GM23338 (cell line): Measurements from ENCODE around the gene APOL3. TPM values are rescaled to one million over a fixed set of nuclear protein-coding genes. Genes with fewer than 3 reads are reported as not detected.

ENCODE experiments used
- ATAC-seq: fragments of 200-7000 bp; cut with Tn5 transposase; 3 replicates; pipeline ENCODE4 v1.9.1; 2020
- DNase-seq: peaks from one replicate; pipeline ENCODE4 v3.0.0-alpha.2; 2015; ENCODE audit warnings: low spot score
- H2AFZ ChIP-seq: fragments of 200-600 bp; sonication (generic); 2 replicates; pipeline ENCODE4 v1.8.0; 2016; ENCODE audit warnings: antibody characterized with exemption, mild to moderate bottlenecking, moderate library complexity
- H3F3A ChIP-seq: fragments of 200-600 bp; sonication (generic); replicated peaks from 2 replicates; pipeline ENCODE4 v1.8.0; 2017; ENCODE audit warnings: antibody characterized with exemption, mixed run types, low read depth
- H3K27ac ChIP-seq: fragments of 200-600 bp; sonication (generic); 2 replicates; pipeline ENCODE4 v1.6.1; 2016; ENCODE audit warnings: low read depth
- H3K27me3 ChIP-seq: fragments of 200-600 bp; sonication (generic); 2 replicates; pipeline ENCODE4 v1.8.0; 2016; ENCODE audit warnings: mild to moderate bottlenecking, mixed run types, moderate library complexity; ENCODE audit not compliant: insufficient read depth
- H3K36me3 ChIP-seq: fragments of 200-600 bp; sonication (generic); 2 replicates; pipeline ENCODE4 v1.8.0; 2016; ENCODE audit warnings: mild to moderate bottlenecking; ENCODE audit not compliant: insufficient read depth
- H3K4me1 ChIP-seq: fragments of 200-600 bp; sonication (generic); 2 replicates; pipeline ENCODE4 v1.8.0; 2016; ENCODE audit warnings: mild to moderate bottlenecking, moderate library complexity; ENCODE audit not compliant: insufficient read depth
- H3K4me2 ChIP-seq: fragments of 200-600 bp; sonication (generic); 2 replicates; pipeline ENCODE4 v1.7.1; 2017; ENCODE audit warnings: mixed run types
- H3K4me3 ChIP-seq: fragments of 200-600 bp; sonication (generic); 2 replicates; pipeline ENCODE4 v1.6.1; 2016; ENCODE audit warnings: mixed run types
- H3K79me2 ChIP-seq: fragments of 200-600 bp; sonication (generic); replicated peaks from 2 replicates; pipeline ENCODE4 v1.8.0; 2017; ENCODE audit warnings: mild to moderate bottlenecking; ENCODE audit not compliant: insufficient read depth
- H3K9me2 ChIP-seq: fragments of 200-600 bp; sonication (generic); 2 replicates; pipeline ENCODE4 v1.8.0; 2017; ENCODE audit not compliant: insufficient read depth
- H4K20me1 ChIP-seq: fragments of 200-600 bp; sonication (generic); replicated peaks from 2 replicates; pipeline ENCODE4 v1.8.0; 2017; ENCODE audit warnings: mild to moderate bottlenecking; ENCODE audit not compliant: insufficient read depth
- H3K27ac Mint-ChIP-seq: 2 replicates; pipeline ENCODE4 v1.8.0; 2020; ENCODE audit warnings: inconsistent platforms, mild to moderate bottlenecking, moderate library complexity, mixed read lengths
- H3K27me3 Mint-ChIP-seq: 3 replicates; pipeline ENCODE4 v1.8.0; 2022; ENCODE audit warnings: low read depth, mild to moderate bottlenecking, moderate library complexity, mixed read lengths, inconsistent platforms; ENCODE audit not compliant: insufficient read depth, poor library complexity
- H3K36me3 Mint-ChIP-seq: 3 replicates; pipeline ENCODE4 v1.8.0; 2021; ENCODE audit warnings: low read depth, mild to moderate bottlenecking, inconsistent platforms, moderate library complexity, mixed read lengths
- H3K4me1 Mint-ChIP-seq: 3 replicates; pipeline ENCODE4 v1.8.0; 2020; ENCODE audit warnings: mild to moderate bottlenecking, inconsistent platforms, mixed read lengths
- H3K4me3 Mint-ChIP-seq: 3 replicates; pipeline ENCODE4 v1.8.0; 2021; ENCODE audit warnings: moderate library complexity, mild to moderate bottlenecking, inconsistent platforms, mixed read lengths
- H3K9me3 Mint-ChIP-seq: 3 replicates; pipeline ENCODE4 v1.8.0; 2020; ENCODE audit warnings: moderate library complexity, mild to moderate bottlenecking, inconsistent platforms, mixed read lengths
- CREB1 ChIP-seq: fragments of 250-450 bp; sonication (Bioruptor Pico); IDR thresholded peaks from 2 replicates; pipeline ENCODE4 v1.5.0; 2020; ENCODE audit warnings: low read depth, mild to moderate bottlenecking, moderate library complexity
- EZH2phosphoT487 ChIP-seq: fragments of 200-600 bp; sonication (generic); IDR thresholded peaks from one replicate; pipeline ENCODE4 v1.8.1; 2018; ENCODE audit warnings: antibody characterized with exemption; ENCODE audit not compliant: unreplicated experiment
- POLR2AphosphoS5 ChIP-seq: IDR thresholded peaks from 2 replicates; pipeline ENCODE4 v1.6.1; 2016; ENCODE audit warnings: antibody characterized with exemption, low read depth
- ZNF114 ChIP-seq: fragments of 250-450 bp; sonication (Bioruptor Pico); IDR thresholded peaks from 2 replicates; pipeline ENCODE4 v1.5.0; 2020; ENCODE audit warnings: mild to moderate bottlenecking, moderate library complexity
- polyA plus RNA-seq: library from polyadenylated mRNA; unstranded; fragments of >200 nt; fragmentation: Nextera tagmentation; extraction: Ambion mirVana; gene quantifications from 2 replicates; pipeline ENCODE4 v1.2.1, GENCODE V29; 2016
- total RNA-seq: library from RNA; depleted of rRNA; stranded (reverse); fragments of >200 nt; shearing (Covaris generic); gene quantifications from 2 replicates; pipeline ENCODE4 v1.2.3, GENCODE V29; 2014
- TF ChIP-seq, protein P1 (sequence below): fragments of 250-450 bp; sonication (Bioruptor Pico); IDR thresholded peaks from 2 replicates; pipeline ENCODE4 v1.5.0; 2020; ENCODE audit warnings: mild to moderate bottlenecking, moderate library complexity
- TF ChIP-seq, protein P2 (sequence below), 2 experiments: fragments of 200-600 bp in 1 of 2; sonication (generic) in 1 of 2; conservative IDR thresholded peaks; 2 replicates each; pipeline versions ENCODE4 v1.5.1 to v1.6.1; 2016 to 2017; ENCODE audit warnings: antibody characterized with exemption in 2 of 2, low read depth in 2 of 2, mild to moderate bottlenecking in 2 of 2, moderate library complexity in 1 of 2
- TF ChIP-seq, protein P3 (sequence below): IDR thresholded peaks from one replicate; pipeline ENCODE4 v1.6.1; 2018; ENCODE audit warnings: antibody characterized with exemption; ENCODE audit not compliant: unreplicated experiment

APOL3 gene
- total and polyA plus RNA-seq, 2 experiments from 2014 or later = not detected

DNA sequence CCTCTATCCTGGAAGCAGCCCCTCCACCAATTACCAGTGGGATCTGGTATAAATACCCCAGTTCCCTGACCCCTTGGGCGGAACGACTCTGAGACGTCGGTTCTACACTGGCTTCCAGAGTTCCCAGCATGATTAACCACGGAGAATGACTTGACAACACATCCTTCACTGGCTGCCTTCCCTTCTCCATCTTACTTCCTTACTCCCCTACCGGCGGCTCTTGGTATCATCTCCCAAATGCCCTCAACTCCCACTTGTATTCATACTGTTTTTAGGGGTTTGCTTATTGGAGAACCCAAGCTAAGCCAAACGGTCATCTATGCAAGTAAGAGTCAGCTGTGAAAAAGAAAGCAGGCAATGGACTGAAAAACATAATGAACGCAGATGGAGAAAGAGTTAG lies 56.1 kb downstream of the APOL3 start:
- H3K27me3 ChIP-seq = no peaks in the 10 kb centered on the region
- H3K36me3 ChIP-seq = no peaks in the 10 kb centered on the region
- no peaks in the 10 kb centered on the region for H3K36me3 Mint-ChIP-seq
- H3K4me3 ChIP-seq = no peak overlapping the region
- no peaks in the 10 kb centered on the region for H4K20me1 ChIP-seq
- TF ChIP-seq, protein P1, sequence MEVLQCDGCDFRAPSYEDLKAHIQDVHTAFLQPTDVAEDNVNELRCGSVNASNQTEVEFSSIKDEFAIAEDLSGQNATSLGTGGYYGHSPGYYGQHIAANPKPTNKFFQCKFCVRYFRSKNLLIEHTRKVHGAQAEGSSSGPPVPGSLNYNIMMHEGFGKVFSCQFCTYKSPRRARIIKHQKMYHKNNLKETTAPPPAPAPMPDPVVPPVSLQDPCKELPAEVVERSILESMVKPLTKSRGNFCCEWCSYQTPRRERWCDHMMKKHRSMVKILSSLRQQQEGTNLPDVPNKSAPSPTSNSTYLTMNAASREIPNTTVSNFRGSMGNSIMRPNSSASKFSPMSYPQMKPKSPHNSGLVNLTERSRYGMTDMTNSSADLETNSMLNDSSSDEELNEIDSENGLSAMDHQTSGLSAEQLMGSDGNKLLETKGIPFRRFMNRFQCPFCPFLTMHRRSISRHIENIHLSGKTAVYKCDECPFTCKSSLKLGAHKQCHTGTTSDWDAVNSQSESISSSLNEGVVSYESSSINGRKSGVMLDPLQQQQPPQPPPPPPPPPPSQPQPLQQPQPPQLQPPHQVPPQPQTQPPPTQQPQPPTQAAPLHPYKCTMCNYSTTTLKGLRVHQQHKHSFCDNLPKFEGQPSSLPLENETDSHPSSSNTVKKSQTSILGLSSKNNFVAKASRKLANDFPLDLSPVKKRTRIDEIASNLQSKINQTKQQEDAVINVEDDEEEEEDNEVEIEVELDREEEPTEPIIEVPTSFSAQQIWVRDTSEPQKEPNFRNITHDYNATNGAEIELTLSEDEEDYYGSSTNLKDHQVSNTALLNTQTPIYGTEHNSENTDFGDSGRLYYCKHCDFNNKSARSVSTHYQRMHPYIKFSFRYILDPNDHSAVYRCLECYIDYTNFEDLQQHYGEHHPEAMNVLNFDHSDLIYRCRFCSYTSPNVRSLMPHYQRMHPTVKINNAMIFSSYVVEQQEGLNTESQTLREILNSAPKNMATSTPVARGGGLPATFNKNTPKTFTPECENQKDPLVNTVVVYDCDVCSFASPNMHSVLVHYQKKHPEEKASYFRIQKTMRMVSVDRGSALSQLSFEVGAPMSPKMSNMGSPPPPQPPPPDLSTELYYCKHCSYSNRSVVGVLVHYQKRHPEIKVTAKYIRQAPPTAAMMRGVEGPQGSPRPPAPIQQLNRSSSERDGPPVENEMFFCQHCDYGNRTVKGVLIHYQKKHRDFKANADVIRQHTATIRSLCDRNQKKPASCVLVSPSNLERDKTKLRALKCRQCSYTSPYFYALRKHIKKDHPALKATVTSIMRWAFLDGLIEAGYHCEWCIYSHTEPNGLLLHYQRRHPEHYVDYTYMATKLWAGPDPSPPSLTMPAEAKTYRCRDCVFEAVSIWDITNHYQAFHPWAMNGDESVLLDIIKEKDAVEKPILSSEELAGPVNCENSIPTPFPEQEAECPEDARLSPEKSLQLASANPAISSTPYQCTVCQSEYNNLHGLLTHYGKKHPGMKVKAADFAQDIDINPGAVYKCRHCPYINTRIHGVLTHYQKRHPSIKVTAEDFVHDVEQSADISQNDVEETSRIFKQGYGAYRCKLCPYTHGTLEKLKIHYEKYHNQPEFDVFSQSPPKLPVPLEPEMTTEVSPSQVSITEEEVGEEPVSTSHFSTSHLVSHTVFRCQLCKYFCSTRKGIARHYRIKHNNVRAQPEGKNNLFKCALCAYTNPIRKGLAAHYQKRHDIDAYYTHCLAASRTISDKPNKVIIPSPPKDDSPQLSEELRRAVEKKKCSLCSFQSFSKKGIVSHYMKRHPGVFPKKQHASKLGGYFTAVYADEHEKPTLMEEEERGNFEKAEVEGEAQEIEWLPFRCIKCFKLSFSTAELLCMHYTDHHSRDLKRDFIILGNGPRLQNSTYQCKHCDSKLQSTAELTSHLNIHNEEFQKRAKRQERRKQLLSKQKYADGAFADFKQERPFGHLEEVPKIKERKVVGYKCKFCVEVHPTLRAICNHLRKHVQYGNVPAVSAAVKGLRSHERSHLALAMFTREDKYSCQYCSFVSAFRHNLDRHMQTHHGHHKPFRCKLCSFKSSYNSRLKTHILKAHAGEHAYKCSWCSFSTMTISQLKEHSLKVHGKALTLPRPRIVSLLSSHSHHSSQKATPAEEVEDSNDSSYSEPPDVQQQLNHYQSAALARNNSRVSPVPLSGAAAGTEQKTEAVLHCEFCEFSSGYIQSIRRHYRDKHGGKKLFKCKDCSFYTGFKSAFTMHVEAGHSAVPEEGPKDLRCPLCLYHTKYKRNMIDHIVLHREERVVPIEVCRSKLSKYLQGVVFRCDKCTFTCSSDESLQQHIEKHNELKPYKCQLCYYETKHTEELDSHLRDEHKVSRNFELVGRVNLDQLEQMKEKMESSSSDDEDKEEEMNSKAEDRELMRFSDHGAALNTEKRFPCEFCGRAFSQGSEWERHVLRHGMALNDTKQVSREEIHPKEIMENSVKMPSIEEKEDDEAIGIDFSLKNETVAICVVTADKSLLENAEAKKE (CRISPR knock-in tag) = no peak
- TF ChIP-seq, protein P2, sequence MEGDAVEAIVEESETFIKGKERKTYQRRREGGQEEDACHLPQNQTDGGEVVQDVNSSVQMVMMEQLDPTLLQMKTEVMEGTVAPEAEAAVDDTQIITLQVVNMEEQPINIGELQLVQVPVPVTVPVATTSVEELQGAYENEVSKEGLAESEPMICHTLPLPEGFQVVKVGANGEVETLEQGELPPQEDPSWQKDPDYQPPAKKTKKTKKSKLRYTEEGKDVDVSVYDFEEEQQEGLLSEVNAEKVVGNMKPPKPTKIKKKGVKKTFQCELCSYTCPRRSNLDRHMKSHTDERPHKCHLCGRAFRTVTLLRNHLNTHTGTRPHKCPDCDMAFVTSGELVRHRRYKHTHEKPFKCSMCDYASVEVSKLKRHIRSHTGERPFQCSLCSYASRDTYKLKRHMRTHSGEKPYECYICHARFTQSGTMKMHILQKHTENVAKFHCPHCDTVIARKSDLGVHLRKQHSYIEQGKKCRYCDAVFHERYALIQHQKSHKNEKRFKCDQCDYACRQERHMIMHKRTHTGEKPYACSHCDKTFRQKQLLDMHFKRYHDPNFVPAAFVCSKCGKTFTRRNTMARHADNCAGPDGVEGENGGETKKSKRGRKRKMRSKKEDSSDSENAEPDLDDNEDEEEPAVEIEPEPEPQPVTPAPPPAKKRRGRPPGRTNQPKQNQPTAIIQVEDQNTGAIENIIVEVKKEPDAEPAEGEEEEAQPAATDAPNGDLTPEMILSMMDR (conservative IDR thresholded peaks at IDR 0.05; ENCODE audit: low read depth in 2 of 2) = peak; percentile 35 to 48
- H3K4me2 ChIP-seq = no peak overlapping the region
- no peaks in the 10 kb centered on the region for H3K4me1 ChIP-seq
- H3K9me2 ChIP-seq = no peaks in the 10 kb centered on the region
- H3K4me1 Mint-ChIP-seq = peaks cover 5% of the 10 kb centered on the region; the same call in 2 of the 3 replicates
- peaks cover 5% of the 10 kb centered on the region for H3K9me3 Mint-ChIP-seq
- no peak overlapping the region for H3K4me3 Mint-ChIP-seq
- ATAC-seq = peak; percentile 70
- H2AFZ ChIP-seq = peak overlapping the region; percentile 61; the same call in 1 of the 2 replicates
- H3K27me3 Mint-ChIP-seq = peaks cover 3% of the 10 kb centered on the region
- H3K27ac Mint-ChIP-seq = no peak overlapping the region; the same call in 1 of the 2 replicates
- H3K27ac ChIP-seq = no peak overlapping the region
- no peaks in the 10 kb centered on the region for H3K79me2 ChIP-seq
- peak; percentile 71 for DNase-seq
- no peaks in the 10 kb centered on the region for H3F3A ChIP-seq

DNA sequence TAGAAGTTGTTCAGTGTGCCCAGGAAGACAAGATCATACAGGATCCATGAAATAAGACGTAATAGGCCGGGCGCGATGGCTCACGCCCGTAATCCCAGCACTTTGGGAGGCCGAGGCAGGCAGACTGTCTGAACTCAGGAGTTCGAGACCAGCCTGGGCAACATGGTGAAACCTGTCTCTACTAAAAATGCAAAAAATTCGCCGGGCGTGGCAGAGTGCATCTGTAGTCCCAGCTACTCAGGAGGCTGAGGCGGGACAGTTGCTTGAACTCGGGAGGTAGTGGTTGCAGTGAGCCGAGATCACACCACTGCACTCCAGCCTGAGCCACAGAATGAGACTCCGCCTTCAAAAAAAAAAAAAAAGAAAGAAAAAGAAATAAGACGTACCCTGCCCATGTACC lies 56.7 kb downstream of the APOL3 start:
- Histone ChIP-seq H3K4me2 (no peak overlapping the region), H3K9me2 (no peaks in the 10 kb centered on the region), H3K4me3 (no peak overlapping the region), H3K4me1 (no peaks in the 10 kb centered on the region), H3K79me2 (no peaks in the 10 kb centered on the region), H2AFZ (no peak overlapping the region), H3K36me3 (no peaks in the 10 kb centered on the region), H4K20me1 (no peaks in the 10 kb centered on the region), H3F3A (no peaks in the 10 kb centered on the region), H3K27me3 (no peaks in the 10 kb centered on the region), H3K27ac (no peak overlapping the region)
- H3K4me3 Mint-ChIP-seq = no peak overlapping the region
- peaks cover 5% of the 10 kb centered on the region; the same call in 2 of the 3 replicates for H3K4me1 Mint-ChIP-seq
- ATAC-seq (no peak), DNase-seq (no peak)
- H3K36me3 Mint-ChIP-seq = no peaks in the 10 kb centered on the region
- peaks cover 3% of the 10 kb centered on the region for H3K27me3 Mint-ChIP-seq
- H3K27ac Mint-ChIP-seq = no peak overlapping the region
- peaks cover 5% of the 10 kb centered on the region for H3K9me3 Mint-ChIP-seq
- TF ChIP-seq, protein P3, sequence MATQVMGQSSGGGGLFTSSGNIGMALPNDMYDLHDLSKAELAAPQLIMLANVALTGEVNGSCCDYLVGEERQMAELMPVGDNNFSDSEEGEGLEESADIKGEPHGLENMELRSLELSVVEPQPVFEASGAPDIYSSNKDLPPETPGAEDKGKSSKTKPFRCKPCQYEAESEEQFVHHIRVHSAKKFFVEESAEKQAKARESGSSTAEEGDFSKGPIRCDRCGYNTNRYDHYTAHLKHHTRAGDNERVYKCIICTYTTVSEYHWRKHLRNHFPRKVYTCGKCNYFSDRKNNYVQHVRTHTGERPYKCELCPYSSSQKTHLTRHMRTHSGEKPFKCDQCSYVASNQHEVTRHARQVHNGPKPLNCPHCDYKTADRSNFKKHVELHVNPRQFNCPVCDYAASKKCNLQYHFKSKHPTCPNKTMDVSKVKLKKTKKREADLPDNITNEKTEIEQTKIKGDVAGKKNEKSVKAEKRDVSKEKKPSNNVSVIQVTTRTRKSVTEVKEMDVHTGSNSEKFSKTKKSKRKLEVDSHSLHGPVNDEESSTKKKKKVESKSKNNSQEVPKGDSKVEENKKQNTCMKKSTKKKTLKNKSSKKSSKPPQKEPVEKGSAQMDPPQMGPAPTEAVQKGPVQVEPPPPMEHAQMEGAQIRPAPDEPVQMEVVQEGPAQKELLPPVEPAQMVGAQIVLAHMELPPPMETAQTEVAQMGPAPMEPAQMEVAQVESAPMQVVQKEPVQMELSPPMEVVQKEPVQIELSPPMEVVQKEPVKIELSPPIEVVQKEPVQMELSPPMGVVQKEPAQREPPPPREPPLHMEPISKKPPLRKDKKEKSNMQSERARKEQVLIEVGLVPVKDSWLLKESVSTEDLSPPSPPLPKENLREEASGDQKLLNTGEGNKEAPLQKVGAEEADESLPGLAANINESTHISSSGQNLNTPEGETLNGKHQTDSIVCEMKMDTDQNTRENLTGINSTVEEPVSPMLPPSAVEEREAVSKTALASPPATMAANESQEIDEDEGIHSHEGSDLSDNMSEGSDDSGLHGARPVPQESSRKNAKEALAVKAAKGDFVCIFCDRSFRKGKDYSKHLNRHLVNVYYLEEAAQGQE = no peak
- TF ChIP-seq CREB1 (CRISPR knock-in tag) (no peak), POLR2AphosphoS5 (no peak), EZH2phosphoT487 (no peak), ZNF114 (no peak)
- TF ChIP-seq, protein P2 (conservative IDR thresholded peaks at IDR 0.05; ENCODE audit: low read depth in 2 of 2) = no peak
